HTERT RPE-1 (cell line): ENCODE data around the gene DENND2C.

ENCODE experiments used
- in situ Hi-C: fragments of 300-500 bp; cut with MboI; formaldehyde crosslinking; loops from 4 replicates; pipeline ENCODE4 v1.14.3; 2020; ENCODE audit warnings: low sequenced_read_pairs

The DENND2C gene

GRCh38 chr1:114547076-114547475 lies 122.8 kb downstream of the DENND2C start:
- in situ Hi-C loops, result no loop called here

- in situ Hi-C loops, result no loop called here
These were observed 124.1 kb downstream of the DENND2C start for GRCh38 chr1:114545796-114546195.

GRCh38 chr1:114545315-114545714 lies 124.5 kb downstream of the DENND2C start:
- in situ Hi-C loops, result no loop called here

- in situ Hi-C loops, result no loop called here
These were observed 129.0 kb downstream of the DENND2C start for GRCh38 chr1:114540821-114541220.

GRCh38 chr1:114540272-114540671 lies 129.6 kb downstream of the DENND2C start:
- in situ Hi-C loops, result no loop called here

- in situ Hi-C loops, result no loop called here
These were observed 133.8 kb downstream of the DENND2C start for GRCh38 chr1:114536043-114536442.

- in situ Hi-C loops, result no loop called here
These were observed 134.4 kb downstream of the DENND2C start for GRCh38 chr1:114535401-114535800.
